Putamen (tissue), 1 donor: ENCODE data around the gene NCAM2.

Source experiments
- DNase-seq: peaks from one replicate; pipeline ENCODE4 v3.0.0-alpha.2; 2016; ENCODE audit warnings: low spot score

Gene NCAM2

DNA sequence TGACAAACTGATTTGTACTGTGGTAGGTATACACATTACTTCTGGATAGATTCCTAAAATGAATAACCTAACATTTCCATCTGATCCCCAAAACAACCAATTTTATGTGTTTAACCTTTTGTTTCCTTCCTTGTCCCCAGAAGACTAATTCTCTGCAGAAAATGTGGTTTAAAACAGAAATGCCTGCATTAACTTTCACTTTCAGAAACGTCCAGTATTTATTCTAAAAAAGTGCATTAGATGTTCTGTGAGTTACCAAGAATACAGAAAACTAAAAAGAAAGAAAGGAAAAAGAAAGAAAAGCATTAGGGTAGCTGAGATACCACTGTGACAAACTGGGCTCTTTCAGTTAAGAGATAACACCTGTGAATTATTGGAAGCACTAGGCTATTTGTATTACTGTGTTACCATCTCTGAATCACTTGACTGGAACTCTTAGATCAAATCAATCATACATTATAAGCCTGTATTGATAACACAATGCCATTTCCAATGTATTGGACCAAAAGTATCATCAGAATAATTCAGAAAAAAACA lies 177.7 kb downstream of the NCAM2 start:
- no peak for DNase-seq

DNA sequence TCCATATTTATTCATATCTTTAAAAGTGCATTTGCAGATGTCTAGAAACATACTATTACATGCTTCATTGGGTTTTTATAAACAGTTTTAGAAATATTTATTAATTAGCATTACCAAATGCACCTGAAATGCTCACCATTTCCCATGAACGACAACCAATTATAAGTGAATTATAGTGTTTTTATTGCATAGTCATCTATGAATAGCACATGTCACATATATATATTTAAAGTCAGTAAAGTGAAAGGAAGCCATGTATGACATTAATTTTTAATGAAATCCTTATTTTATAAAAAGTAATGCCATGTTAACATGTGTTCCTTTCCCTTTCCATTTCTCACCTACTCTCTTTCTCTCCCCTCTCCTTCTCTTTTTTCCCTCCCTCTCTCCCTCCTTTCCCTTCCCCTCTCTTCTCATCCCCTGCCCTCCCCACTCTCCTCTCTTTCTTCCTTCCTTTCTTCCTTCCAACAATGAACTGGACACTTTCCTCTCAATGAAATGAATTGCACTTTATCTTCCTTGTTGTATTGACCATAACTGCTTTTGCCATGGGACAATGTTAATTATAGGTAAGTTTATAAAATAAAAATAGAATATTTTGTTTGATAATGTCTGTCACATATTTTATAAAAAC lies 179.3 kb downstream of the NCAM2 start:
- no peak for DNase-seq

DNA sequence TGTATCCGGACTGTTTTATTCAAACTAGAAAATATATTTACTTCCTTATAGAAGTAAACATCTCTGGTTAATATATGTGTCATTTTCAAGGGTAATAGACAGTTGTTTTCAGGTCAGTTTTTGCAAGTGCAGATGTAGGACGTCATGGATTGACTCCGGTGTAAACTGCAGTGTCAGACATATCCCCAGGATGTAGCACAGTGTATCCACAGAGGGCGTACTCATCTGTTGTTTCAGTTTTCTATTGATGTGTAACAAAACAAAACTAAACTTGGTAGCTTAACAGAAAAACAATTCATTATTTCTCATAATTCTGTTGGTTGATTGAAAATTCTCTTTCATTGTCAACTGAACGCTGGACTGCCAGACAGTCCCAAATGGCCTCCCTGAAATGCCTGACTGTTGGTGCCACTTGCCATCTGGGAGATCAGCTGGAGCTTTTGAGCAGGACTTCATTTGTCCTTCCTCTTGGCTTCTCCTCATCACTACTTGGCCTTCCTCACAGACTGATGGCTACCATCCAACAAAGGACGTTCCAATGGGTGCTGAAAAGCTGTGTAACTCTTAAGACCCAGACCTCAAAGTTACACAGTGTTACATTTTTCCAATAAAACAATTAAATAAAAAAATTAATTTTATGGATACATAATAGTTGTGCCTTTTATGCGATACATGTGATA lies 181.6 kb downstream of the NCAM2 start:
- DNase-seq, result no peak

DNA sequence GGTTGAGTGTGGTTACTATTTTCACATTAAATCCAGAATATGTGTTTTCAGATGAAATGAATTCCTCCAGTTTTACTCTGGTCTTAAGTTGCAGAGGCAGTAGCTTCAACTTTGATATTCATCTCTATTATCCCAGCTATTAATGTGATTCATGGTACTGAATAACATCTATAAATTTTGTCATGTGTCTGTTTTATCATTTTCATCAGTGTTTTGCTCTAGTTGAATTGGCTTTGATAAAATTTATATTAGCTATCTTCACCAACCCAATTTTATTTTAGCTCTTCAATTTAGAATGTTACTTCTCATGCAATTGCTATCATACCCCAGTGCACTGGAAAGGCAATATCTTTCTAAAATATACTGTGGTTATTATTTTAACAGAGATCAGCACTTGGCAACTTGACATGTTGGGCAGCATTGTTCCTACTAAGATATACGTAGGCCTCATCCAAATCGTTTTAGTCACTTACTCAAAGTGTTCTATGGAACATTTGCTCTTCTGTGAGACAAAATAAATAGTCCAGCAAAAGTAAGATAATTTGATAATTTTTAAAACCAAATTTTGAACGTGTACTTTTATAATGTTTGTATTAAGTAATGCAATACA lies 184.3 kb downstream of the NCAM2 start:
- no peak for DNase-seq

DNA sequence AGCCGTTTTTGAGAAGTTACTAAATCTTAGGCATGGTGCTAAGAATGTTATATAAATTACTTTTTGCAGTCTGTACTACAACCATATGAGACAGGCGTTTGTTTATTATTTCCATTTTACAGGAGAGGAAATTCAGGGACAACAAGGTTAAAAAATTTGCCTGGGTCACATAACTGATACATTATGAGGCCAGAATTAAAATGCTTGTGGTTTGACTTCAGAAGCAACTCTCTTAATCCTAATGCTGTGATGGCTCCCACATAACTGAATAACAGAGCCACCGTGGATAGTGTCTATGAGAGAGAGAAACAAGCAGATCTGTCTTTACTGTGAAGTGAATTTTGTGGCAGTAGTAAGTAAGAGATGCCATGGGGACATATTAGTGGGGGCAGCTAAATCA lies 184.9 kb downstream of the NCAM2 start:
- no peak for DNase-seq

DNA sequence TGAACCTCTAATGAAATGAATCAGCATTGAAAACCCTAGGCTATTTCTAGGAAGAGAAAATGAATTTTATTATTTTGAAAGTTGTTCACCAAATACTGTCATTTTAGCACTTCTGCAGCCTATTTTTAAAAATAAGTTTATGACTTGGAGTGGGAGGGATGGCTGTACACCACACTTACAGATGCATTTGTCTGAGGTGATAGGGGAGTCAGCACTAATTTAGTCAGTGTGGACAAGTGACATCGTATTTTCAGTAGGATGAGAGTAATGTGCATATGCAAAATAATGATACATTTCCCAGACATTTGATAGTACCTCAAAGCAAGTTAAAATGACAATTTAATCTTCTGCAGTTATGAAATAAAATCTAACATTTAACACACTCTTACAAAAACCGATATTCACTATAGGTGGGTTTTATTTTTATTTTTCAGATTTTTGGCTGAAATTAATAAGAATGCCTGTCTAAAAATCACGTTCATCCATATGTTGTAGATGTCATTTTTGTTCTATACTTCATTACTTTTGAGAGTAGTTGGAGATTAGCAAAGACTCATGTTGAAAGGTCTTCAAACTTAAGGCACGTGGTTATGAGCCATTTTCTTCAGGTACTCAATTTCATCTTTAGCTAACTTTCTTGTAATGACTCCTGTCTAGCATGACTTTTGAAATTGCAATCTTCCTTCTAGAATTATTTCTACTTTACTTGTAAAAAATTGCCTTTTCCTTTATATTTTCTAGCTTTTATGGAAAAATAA lies 186.7 kb downstream of the NCAM2 start:
- no peak for DNase-seq

DNA sequence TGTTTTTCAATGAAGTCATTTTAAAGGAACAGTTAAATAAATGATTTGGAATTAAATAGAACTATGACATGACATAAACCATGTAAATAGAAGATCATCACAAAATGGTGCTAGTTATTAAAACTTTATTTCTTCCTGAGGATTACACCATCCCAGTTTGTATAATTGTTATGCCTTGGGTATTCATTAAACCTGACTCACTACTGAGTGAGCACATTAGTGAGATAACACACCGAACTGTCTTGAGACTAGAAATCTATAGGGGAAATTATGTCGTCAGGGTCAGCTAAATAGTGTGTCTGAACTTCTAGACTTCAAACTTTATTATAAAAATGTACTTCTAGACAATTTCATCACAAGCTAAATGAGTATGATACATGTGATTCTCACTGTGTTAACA lies 189.4 kb downstream of the NCAM2 start:
- no peak for DNase-seq

DNA sequence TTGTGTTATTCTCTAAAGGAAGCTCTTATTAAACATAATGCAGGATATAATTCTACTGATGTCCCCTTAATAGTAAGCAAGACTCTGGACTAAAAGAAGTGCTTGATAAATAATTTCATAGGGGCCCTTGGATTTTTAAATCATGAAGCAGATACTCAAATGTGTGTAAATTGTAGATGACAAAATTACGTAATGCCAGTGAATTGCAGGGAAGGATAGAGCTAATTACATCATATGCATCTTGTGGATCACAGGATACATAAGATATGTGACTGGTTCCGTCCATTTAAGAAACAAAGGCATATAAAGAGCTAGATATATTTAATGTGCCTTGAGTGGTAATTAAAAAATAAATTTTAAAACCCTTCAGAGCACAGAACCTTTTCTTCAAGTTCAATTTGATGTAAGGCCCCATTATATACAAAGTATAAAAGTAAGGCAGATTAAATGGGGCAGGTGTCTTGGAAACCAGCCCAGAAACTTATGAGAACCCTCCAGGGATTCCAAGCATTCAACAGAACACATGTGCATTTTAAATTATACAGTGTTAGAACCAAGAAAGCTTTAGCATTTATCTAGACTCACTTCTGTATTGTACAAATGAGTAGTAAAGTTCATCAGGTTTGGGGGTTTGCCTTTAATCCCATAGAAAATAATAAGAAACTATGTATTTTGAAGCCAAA lies 190.4 kb downstream of the NCAM2 start:
- DNase-seq, result no peak

DNA sequence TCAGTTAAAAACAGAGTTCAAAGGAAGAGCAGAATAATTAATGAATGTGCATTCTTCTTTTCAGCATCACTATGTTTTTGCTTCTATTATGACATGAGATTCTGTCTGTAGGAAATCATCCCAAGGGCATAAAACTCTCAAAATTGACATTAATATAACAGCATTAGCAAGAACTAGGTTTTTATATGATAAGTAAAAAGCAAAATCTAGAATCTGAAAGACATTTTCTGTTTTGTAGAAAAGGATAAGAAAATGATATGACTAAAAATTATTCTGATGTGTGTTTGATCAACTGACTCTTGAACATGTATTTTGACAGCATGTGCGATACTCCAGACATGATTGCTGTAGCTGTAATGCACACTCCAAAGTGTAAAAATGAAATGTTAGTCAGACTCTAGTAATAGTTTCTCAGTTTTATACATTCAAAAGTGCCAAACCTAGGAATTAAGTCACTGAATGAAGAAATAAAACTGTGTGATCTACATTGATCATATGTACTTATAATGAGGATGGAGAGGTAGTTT lies 197.3 kb downstream of the NCAM2 start:
- DNase-seq, result no peak

DNA sequence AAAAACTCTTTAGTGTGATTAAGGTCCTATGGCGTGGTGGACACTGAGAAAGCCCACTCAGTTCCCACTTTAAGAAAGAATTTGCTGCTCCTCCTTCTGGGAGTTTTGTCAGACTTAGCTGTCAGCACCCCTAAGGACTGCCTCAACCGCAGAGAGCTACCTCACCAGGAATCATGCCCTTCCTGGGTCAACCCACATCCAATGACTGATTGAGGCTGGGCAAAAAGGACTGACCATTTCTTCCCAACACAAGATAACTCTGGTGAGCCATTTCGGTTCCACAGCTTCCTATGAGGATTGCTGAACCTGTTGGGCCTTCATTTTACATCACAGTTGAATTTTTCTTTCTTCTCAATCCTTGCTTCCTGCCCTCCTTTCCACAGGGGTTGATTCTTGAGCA lies 197.9 kb downstream of the NCAM2 start:
- DNase-seq, result no peak

DNA sequence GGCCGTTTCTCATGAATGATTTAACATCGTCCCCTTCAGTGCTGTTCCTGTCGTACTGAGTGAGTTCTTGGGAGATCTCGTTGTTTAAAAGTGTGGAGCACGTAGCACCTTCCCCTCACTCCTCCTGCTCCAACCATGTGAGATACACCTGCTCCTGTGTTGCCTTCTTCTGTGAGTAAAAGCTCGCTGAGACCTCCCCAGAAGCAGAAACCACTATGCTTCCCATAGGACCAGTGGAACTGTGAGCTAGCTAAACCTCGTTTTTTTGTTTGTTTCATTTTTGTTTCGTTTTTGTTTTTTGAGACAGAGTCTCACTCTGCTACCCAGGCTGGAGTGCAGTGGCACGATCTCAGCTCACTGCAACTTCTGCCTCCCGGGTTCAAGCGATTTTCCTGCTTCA lies 198.6 kb downstream of the NCAM2 start:
- no peak for DNase-seq

DNA sequence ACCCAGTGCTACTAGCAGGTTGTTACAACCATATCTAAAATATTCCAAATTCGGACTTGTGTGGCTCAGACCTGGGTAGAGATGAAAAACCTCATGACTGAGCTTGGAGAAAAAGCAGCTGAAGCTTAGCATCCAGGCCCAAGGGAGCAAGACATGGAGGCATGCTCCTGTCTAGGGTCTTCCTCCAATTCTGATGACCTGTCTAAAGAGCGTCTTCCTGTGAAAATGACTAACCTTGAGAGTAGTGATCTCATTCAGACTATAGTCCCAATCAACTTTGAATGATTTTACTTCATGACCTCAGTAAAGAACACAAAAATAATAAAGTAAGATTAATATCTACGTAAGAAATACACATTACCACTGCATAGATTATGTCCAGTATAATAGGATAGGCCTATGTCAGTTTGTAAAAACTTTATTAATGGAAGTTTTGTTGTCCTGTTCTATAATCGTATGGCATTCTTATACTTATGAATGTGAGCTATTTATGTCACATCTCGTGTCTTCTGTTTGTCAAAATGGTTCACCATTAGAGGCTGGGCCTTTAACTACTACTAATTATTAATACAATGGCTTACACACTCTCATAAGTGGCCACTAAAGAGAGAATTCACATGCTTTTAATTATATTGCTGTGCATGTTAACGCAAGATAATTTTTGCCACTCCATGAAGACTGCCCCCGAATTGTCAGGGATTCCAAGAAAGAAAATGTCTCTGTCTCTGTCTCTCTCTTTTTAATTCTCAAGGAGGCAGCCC lies 201.3 kb downstream of the NCAM2 start:
- no peak for DNase-seq

DNA sequence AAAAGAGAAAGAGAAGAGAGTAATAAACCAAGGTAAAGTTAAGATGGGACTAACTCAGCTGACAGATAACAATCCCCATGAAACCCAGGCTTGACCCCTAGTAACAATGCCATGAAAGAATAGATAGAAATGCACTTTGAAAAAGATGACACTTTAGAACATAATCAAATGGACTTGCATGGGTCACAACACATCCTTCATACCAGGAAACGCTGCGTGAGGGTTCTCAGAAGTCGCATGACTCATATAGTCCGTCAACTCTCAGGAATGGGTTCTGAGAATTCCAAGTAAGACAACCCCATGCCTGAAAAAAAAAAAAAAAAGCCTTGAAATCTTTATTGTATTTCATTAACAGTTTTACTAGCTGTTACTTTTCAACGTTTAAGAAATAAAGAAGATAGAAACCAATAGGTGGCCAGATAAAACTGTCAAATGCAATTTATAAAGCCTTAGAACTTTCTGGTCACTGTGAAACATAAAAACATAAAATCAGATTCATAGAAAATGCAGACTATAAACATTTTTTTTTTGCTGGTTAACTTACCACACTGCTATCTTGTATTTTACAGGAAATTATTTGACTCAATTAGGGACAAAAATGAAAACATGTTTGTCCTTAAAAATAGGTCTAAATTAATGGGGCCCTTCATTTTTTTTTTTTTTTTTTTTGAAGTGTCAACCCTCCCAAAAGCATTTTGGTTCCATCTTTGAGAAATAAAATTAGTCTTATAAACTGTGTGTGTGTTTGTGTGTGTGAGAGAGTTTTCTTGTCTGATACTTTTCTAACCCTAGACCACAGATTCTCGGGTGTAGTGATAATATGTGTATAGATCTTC lies 202.1 kb downstream of the NCAM2 start:
- DNase-seq, result no peak

DNA sequence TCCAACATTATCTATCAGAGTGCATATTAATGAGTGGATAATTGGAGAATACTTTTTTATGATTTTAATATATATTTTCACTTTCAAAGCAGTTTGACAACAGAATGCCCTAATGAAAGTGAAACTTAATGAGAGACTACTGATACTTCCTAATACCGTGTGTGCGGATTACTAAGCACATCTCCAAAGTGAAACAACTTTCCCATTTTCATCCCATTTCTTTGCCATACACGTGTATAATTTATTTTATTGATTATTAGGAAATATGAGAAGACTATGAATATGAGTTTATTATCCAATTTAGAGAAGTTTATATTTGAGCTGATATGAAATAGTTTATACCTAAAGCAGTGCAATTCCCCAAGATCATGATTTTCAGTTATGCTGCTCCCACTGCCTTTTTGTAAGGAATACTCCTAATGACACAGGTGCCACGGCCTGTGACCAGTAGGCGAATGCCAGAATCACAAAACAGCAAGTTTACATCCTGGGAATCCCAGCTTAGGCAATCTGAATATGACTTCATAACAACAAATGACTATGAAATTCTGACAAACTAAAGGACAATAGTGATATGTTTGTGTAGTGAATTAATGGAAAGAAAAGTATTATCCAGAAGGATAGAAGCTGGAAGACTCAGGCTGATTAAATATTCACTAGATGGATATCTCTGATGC lies 202.9 kb downstream of the NCAM2 start:
- no peak for DNase-seq

DNA sequence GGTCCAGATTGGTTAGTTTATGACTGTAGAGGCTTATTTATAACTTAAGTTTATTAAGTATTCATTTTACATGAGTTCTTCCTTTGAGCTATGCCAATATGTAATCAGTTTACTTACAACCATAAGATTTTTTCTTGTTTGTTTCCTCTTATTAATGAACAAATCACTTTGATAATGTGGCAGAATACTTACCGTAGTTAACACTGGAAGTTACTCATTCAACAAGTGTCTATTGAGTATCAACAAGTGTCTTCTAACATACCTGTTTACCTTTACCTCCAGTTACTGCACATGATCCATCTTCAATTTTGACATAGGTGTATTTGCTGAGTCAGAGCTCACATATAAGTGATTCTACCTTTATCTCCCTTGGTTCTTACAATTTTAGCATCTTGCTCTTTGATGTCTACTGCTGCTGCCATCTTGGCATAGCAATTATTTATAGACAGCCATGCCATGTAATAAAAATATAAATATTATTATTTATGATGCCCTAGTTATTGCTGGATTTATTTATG lies 205.7 kb downstream of the NCAM2 start:
- no peak for DNase-seq

DNA sequence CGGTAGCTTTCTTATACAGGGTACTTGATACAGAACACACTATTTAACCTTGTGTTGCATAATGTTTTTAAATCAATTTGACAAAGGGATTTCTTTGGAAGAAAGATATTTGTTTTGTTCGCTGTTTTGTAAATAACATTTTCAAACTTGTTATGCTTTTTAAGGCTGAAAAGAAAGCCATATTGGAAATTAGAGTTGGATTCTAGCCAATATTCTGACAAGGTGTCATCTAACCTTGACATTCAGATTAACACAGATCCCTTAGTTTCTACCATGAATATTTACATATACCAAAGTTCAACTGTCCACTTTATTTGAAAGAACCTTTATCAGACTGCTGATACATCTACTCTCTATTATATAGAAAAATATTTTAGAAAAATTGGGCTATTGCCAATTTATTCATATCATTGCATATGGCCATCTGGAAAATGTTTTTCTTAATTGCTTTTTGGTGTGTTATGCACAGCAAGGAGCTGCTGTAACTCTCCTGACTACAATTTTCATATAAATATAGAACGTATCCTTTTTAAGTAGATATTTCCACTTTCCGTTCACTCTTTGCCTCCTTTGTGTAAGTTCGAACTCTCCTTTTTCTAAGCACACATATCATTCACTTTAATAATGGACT lies 206.3 kb downstream of the NCAM2 start:
- DNase-seq, result no peak

DNA sequence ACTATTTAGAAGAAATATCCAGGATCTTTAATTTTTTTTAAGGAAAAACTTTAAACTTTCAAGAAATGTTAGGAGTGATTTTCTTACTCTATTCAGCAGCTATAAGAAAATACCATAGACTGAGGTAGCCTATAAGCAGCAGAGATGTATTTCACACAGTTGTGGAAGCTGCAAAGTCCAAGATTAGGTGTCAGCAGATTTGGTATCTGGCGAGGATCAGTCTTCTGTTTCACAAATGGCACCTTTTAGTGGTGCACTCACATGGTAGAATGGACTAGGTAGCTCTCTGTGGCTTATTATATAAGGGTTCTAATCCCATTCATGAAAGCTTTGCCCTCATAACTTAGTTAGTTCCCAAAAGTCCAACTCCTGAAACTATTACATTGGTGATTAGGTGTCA lies 207.4 kb downstream of the NCAM2 start:
- no peak for DNase-seq

DNA sequence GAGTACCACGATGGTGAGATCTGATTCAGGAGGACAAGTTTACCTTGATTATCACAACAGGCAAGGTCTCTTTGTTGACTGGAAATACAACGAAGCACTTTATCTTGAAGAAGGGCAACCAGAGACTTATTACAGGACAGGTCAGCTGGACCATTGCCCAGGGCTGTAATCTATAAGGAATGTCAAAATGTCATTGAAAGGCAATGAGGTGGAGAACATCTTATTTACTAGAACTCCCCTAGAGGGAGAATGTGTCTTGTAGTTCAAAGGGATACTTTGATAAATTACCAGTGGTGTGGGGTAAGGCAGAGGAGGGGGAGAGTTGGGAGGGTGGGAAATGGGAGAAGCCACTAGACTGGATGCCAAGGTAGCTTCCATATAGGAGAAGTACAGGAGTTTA lies 212.3 kb downstream of the NCAM2 start:
- no peak for DNase-seq

DNA sequence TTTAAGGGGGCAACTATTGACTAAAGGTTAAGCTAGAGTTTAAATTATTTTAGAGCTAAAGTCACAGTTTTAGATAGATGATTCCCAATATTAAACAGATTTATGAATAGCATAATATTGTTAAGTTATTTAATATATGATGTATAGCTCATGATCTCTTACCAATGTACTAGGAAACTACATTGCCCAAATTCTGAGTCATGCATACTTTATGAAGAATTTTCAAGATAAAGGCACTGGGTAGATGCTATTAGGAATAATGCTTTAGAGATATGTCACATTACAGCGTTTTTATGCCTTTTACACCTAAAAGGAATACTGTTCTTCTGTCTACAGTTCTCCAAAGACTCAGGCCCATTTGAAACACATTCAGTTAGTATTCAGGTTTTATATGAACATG lies 215.1 kb downstream of the NCAM2 start:
- no peak for DNase-seq
